Esophagus (tissue), 2 donors: ENCODE measurements around the gene ERCC3. TPM values are rescaled to one million over a fixed set of nuclear protein-coding genes. Genes with fewer than 3 reads are reported as not detected.

Experiments used
- H3K27ac ChIP-seq, 2 donors: one replicate each; pipeline ENCODE4 v1.5.1; 2013; ENCODE audit warnings: low read depth in 2 of 2, mild to moderate bottlenecking in 2 of 2, inconsistent platforms in 1 of 2, low read length in 1 of 2, moderate library complexity in 1 of 2
- H3K27me3 ChIP-seq, 2 donors: one replicate each; pipeline ENCODE4 v1.6.1; 2013; ENCODE audit warnings: low read length in 2 of 2, control low read depth in 1 of 2, mild to moderate bottlenecking in 1 of 2; ENCODE audit not compliant: insufficient read depth in 2 of 2, control insufficient read depth in 1 of 2
- H3K36me3 ChIP-seq, 2 donors: one replicate each; pipeline ENCODE4 v1.6.1; 2013; ENCODE audit warnings: low read length in 1 of 2; ENCODE audit not compliant: control insufficient read depth in 2 of 2, insufficient read depth in 2 of 2
- H3K4me1 ChIP-seq, 2 donors: one replicate each; pipeline ENCODE4 v1.6.1; 2013; ENCODE audit warnings: low read length in 1 of 2; ENCODE audit not compliant: control insufficient read depth in 2 of 2, insufficient read depth in 2 of 2
- H3K4me3 ChIP-seq, 2 donors: one replicate each; pipeline ENCODE4 v1.5.1; 2013; ENCODE audit warnings: low read length in 2 of 2, mild to moderate bottlenecking in 2 of 2, low read depth in 1 of 2, moderate library complexity in 1 of 2
- H3K9me3 ChIP-seq, 2 donors: one replicate each; pipeline ENCODE4 v1.6.1; 2013; ENCODE audit warnings: mild to moderate bottlenecking in 2 of 2, low read depth in 1 of 2, low read length in 1 of 2, moderate library complexity in 1 of 2; ENCODE audit not compliant: control insufficient read depth in 2 of 2, insufficient read depth in 1 of 2
- WGBS, 2 donors: extraction: QIAGEN DNeasy Blood & Tissue Kit; methylation state at CpG; one replicate each; pipeline ENCODE4 v1.1.7; 2013; 5-methylcytosine and 5-hydroxymethylcytosine counted together
- polyA plus RNA-seq, 2 donors: library from polyadenylated mRNA; stranded (reverse); fragments of 200-250 nt; gene quantifications; one replicate each; pipeline ENCODE4 v1.2.3, GENCODE V29; 2013
- donor health status: healthy with polysubstance abuse.
- donor health status: Bipolar disorder and iron deficiency.

ERCC3 gene
- polyA plus RNA-seq, 2 donors: 13.2 to 21.6 TPM

DNA sequence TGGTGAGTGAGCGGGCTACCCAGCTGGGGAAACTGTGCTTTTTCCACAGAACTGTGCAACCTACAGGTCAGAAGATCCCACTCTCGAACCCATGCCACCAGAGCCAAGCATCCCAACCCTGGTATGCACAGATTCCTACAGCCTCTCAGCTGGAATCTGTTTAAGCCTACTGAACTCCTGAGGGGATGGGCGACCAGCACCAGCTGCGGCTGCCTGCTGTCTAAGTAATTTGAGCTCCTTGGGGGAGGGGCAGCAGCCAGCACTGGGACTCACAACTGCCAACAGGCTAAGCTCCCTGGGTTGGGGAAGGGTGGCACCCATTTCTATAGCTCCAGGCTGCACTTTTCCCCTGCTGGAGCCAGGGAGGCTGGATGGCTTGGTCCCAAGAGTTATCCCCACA is 85.6 kb downstream of the ERCC3 start:
- Histone ChIP-seq H3K27me3 (no peaks in the 10 kb centered on the region), H3K27ac (no peak overlapping the region), H3K9me3 (no peaks in the 10 kb centered on the region), H3K4me1 (peaks cover 0 to 8% of the 10 kb centered on the region in 2 donors), H3K4me3 (no peak overlapping the region), H3K36me3 (no peaks in the 10 kb centered on the region)
- WGBS, 2 donors: 51 to 55% methylated on average over 4 of the region's 4 CpGs

Other genes with a start within 250 kb of the ERCC3 start
- 1 to 10 TPM; 4.6 to 7.9 TPM for gene BIN1, start 187.0 kb downstream of the ERCC3 start, polyA plus RNA-seq
- 1 to 10 TPM in 1 of 2 donors, under 1 TPM in 1; 0.80 to 1.4 TPM for gene CYP27C1, start 73.8 kb downstream of the ERCC3 start, polyA plus RNA-seq
- 1 to 10 TPM; 3.5 TPM for gene MAP3K2, start 93.8 kb upstream of the ERCC3 start, polyA plus RNA-seq
- gene PROC, start 124.3 kb upstream of the ERCC3 start, polyA plus RNA-seq: under 1 TPM; 0.19 to 0.20 TPM
- gene IWS1, start 232.3 kb upstream of the ERCC3 start, polyA plus RNA-seq: 10 to 100 TPM; 14.1 to 19.7 TPM
- under 1 TPM; 0.09 to 0.20 TPM for gene MYO7B, start 241.5 kb upstream of the ERCC3 start, polyA plus RNA-seq